ENCODE results near the gene CLDN22.

Gene CLDN22

GRCh38 chr4:183276106-183276505 lies 44.0 kb downstream of the CLDN22 start:
- no peak for DNase-seq (ENCODE audit: low spot score)

- no peak for DNase-seq (ENCODE audit: low spot score)
Observed at GRCh38 chr4:183272384-183272783, 47.7 kb downstream of the CLDN22 start.

GRCh38 chr4:183268556-183268955 lies 51.5 kb downstream of the CLDN22 start:
- no peak for DNase-seq (ENCODE audit: low spot score)
